AG08395 (cell line): ENCODE measurements around the gene LGALSL.
A peak's percentile ranks its signal among the peaks of the same experiment; 100 is the strongest.

ENCODE experiments used
- DNase-seq: peaks from one replicate; pipeline ENCODE4 v3.0.0; 2012; ENCODE audit warnings: mixed read lengths, low spot score

Gene LGALSL

GRCh38 chr2:64453770-64454385 is at the start of gene LGALSL:
LGALSL (plus strand) TSS chr2:64454162; CDS start chr2:64454546, 384 bp downstream.
- peak; percentile 54 for DNase-seq

DNA sequence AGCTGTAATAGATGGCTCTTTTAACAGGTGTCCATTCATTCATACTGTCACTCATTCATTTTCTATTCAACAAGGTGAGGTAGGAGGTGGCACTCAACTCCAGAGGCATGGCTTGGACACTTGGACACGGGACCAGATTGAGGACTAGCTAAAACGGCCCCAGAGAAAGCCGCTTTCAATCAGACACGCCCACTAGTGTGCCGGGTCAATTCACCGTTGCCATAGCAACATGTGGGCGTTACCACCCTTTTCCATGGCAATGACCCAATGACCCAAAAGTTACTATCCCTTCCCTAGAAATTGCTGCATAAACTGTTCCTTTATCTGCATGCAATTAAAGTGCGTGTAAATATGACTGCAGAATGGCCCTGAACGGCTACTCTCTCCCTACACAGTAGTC is 49.2 kb upstream of the LGALSL start:
- no peak for DNase-seq

DNA sequence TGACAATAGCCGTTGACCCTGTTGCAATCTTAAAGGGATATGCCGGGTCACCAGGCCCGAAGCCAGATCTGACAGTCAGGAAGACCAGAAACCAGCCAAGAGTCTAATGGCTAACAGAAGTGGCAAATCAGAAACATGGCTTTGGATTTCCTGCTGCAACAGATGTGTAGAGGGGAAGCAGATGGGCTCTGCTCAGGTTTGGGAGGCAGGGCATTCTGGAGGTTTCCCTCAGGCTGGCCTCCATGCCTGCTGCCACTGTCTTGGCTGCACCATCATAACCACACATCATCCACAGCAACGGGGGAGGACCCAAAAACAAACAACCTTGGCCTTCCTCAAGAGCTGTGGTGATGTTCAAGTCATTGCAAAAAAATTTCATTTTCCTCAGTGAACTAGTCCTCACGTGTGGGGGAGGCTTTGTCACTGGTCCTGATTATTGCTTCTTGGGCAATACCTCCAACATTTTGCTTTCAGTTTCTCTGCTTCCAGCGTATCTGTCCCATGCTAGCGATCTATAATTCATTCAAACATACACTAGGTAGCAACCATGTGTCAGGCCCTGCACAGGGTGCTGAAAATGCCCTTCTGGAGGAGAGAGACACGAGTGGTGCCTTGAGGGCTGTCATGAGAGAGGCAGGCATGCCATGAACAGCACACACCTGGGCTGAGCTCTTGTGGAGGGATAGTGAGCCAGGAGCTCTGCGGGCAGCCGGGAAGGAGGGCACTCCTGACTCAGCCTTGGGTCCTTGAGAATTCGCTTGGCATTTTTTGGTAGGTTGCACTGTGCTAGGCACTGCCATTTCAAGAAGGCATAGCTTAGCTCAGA is 48.2 kb upstream of the LGALSL start:
- DNase-seq, result peak; percentile 91

- no peak for DNase-seq
Measured at GRCh38 chr2:64406407-64406774, 47.6 kb upstream of the LGALSL start.

DNA sequence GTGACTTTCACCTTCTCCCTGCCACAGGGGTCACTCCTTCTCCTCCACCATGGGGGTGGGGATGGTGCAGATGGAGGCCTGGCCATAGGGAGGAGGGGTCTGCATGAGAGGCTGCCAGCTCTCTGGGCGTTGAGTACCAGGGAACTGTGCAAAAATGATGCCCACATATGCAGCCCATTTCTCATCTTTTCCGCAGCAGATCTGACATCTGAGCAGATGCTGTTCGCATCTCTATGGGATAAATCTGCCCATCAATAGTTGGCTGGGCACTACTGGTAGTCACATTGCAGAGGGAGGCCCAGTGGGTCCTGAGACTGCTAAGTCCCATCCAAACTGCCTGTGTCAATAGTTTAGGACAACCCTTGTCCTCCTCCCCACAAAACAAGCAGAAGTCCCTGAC is 45.9 kb upstream of the LGALSL start:
- DNase-seq, result no peak

DNA sequence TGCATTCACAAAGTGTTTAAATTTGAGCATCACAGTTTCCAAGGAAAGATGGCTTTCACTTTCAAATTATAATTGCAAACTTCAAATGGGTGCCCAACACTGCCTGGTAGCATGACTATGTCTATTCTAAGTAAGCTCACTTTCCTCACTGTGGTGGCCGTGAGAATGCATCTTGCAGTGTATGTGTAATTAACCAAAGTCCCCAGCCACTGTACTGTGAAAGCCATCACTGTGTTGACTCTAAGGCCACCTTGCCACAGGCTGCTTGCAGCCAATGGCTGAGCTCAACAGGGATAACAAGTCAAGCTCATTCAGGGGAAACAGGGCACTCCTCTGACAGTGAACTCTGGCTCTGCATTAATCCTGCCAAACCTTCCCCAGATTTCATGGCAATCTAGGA is 43.3 kb upstream of the LGALSL start:
- DNase-seq, result no peak

GRCh38 chr2:64412671-64413070 is 41.3 kb upstream of the LGALSL start:
- no peak for DNase-seq

DNA sequence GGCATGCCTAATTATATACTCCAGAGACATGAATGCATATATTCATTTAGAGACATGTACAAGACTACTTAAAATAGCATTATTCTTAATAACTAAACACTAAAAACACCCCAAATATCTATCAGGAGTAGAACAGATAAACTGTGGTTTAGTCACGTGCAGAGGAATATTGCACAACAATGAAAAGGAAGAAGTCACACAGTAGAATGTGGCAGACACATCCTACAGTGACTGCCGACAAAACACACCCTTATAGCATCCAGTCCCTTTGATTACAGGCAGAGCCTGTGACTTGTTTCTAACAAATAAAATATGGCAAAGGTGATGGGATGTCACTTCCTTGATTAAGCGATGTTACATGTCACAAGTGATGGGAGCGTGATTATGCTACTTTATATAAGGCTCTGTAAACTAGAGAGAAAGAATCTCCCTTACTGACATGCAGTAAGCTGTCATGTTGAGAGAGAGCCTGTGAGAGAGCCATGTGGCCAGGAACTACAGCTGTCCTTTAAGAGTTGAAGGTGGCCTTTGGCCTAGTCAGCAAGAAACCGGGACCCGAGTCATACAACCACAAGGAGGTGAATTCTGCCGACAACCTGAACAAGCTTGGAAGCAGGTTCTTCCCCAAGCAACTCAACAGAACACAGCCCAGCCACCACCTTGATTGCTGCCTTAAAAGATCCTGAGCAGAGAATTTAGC is 39.1 kb upstream of the LGALSL start:
- DNase-seq, result no peak

DNA sequence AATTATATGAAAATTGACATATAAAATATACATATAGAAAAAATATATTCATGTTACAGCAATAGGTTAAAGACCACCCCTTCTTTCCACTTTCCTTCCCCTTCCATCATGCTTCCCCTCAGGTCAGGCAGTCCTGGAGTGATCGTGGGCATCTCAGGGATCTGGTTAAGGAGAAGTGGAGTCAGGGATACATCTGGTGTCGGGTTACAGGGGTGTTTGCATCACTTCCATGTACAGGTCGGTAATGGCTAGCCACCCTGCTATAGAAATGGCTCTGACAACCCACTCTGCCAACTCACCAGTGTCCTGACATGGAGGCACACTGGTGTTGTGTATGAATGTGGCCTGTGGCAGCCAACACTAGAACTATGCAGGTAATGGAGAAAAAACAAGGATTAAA is 36.3 kb upstream of the LGALSL start:
- DNase-seq, result no peak

DNA sequence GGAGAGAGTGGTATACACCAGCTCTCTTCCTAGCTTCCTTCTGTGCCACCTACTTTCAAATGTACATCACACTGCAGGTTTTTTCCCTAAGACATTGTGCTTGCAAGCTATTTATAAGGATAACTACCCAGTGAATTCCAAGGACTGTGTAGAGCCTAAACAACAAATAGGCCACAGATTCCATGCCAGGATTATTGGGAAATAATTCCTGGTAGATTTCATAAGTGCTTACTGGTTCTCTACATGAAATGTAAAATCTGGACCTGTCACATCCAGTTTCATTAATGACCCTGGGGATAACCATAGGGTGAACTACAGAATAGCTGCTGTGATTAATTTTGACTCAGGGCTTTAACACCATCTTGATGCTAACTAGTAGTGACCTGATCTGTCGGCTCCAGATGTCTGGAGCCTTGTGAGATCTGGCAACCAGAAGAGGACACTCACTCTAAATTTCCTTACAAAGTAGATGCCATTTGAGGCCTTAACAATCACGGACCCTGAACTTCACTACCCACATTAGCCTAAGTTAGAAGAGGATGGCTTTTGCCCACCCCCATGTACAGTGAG is 34.3 kb upstream of the LGALSL start:
- DNase-seq, result no peak

DNA sequence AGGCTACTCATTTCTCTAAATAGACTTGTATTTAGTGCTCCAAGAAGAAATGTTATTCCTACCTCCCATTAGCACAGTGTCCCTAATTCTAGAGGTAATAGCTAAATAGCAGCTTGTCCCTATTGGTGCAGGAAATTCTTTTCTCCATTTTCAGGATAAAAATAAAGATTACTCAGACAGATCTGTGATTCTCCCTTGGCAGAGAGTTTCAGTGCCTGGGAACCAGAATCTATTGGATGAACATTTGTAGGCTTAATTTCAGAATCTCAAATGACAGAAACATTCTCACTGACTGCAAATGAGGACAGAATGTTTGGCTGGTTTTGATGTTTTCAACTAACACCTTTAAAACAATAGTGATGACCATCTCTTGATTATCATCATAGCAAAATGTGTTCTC is 33.3 kb upstream of the LGALSL start:
- DNase-seq, result no peak

GRCh38 chr2:64421201-64421600 is 32.8 kb upstream of the LGALSL start:
- DNase-seq, result no peak

- peak; percentile 11 for DNase-seq
Measured at GRCh38 chr2:64422466-64422865, 31.5 kb upstream of the LGALSL start.

DNA sequence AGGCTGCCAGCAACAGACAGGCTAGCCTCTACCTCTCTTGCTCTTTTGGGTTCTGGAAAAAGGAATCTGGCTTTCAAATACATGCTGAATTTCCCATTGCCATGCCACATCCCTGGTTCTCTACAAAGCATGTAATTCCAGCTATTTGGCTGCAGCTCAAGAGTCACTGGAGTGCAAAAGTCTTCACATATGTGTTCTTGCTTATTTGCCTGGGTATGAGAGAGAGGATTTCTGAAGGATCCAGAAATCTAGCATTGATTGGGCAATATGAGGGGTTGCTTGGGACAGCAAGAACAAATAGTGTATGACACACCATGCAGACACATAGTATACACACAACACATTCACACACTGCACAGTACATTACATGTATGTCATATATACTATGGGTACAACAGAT is 30.7 kb upstream of the LGALSL start:
- DNase-seq, result no peak

DNA sequence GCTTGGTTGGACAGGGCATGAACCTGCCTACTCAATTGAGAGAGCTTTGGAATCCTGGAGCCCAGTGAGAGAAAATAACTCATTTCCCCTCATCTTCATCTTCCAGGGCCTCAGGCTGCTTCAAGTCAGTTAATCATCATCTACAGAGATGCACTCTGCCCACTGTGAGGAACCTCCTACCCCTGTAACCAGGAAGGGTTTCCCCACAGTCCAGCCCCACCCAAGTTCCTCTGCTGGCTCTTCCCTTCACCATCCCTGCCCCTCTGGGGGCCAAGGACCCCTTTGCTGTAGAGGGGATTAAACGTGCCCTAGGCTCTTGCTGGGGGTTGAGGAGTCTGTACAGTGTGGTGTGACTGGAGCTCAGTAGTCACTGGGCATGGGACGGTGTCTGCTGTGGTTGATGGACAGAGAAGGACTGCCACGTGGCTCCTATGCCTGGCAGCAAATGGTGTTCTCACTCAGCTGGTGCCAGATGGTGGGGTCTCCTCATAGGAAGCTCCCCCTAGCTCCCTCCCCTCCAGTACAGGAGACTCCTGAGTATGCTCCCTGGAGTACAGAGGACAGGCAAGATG is 29.5 kb upstream of the LGALSL start:
- DNase-seq, result no peak

DNA sequence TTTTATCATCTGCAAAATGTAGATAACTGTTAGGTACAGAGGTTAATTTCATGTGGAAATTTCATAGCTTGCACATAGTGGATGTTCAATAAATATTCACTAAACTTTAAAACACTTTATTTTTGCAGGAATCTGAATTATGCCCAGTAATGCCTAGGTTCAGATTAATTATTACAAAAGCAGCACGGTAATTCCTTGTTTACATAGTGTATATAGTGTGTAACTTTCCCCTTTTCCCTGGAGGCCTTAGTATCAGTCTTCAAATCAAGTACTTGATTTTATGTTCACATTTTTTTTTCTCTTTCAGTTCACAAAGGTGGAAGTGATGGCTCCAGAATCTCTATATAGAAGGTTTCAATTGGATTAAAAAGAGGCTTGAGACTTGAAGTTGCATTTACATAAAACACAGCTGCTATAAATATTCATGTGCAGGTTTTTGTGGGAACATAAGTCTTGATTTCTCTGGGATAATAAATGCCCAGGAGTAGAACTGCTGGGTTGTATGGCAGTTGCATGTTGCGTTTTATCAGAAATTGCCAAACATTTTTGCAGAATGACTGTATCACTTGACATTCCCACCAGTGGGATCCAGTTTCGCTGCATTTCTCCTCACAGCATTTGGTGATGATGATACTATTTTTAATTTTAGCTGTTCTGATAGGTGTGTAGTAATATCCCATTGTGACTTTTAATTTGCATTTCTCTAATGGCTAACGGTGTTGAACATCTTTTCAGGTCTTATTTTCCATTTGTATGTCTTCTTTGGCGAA is 27.6 kb upstream of the LGALSL start:
- DNase-seq, result no peak

- no peak for DNase-seq
Measured at GRCh38 chr2:64434039-64434657, 19.8 kb upstream of the LGALSL start.

- DNase-seq, result no peak
Measured at GRCh38 chr2:64437883-64438282, 16.1 kb upstream of the LGALSL start.

DNA sequence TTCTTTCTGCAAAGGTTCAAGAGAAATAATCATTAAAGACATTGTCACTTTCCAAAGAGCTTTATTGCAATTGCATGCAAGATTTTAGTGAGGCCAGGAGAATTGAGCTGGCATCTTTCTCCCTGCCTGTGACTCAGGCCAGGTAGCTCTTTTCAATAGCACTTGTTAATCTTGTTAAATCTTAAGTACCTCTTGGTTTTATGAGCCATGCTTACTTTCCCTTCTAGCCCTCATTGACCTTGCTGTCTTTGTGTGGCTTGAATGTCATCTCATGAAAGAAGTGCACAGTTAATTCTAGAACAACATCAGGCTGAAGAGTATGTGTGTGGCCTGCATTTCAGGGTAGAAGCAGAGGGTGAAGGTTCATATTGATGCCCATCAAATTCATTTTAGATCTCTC is 14.8 kb upstream of the LGALSL start:
- no peak for DNase-seq

DNA sequence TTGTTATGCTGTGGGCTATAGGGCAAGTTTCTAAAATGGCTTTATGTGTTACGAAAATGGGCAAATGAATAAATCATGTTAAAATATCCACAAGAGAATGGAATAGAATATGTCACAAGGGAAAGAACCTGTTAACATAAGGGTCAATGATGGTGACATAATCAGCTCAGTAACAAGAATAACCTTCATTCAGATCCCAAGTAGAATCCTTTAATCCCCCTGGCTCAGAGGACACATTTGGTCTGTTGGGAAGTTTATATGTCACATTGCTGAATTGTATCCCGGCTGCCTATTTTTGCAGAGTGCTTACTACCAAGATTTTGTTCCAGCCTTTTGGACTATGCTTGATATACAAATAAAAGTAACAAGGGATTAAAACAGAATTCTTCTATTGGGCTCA is 13.1 kb upstream of the LGALSL start:
- no peak for DNase-seq

- DNase-seq, result no peak
Measured at GRCh38 chr2:64442277-64442676, 11.7 kb upstream of the LGALSL start.
